A549 (cell line): ENCODE data around the gene ABCB4. TPM values are rescaled to one million over a fixed set of nuclear protein-coding genes. Genes with fewer than 3 reads are reported as not detected.

ENCODE experiments used
- ATAC-seq, 2 experiments: fragments of 200-7000 bp in 1 of 2; fragments of >200 bp in 1 of 2; cut with Nextera tagmentation in 1 of 2; cut with Tn5 transposase in 1 of 2; 3 replicates each; pipeline versions ENCODE4 v1.8.0 to v1.9.1; 2018 to 2020; ENCODE audit warnings: mild to moderate bottlenecking in 1 of 2, moderate library complexity in 1 of 2
- CTCF ChIA-PET: fragments of 300-600 bp; sonication (Branson Sonifier 250); formaldehyde crosslinking; extraction: SDS; loops from one replicate; lab custom pipeline; 2021; ENCODE audit warnings: antibody characterized with exemption, inconsistent platforms; lab: Yijun Ruan, JAX
- POLR2A ChIA-PET: fragments of 350-600 bp; formaldehyde crosslinking; extraction: SDS; loops from one replicate; lab custom pipeline; 2021; ENCODE audit warnings: antibody characterized with exemption, inconsistent platforms; lab: Yijun Ruan, JAX
- DNase-seq, 2 experiments: peaks; one replicate each; pipeline versions ENCODE4 v3.0.0 to v3.0.0-alpha.2; 2011 to 2016; ENCODE audit warnings: low read depth in 1 of 2, low spot score in 1 of 2
- FAIRE-seq: peaks from 2 replicates; lab custom pipeline; 2011; peaks lifted over from hg19 to GRCh38; lab: Jason Lieb, UNC
- H3K27ac ChIP-seq, 2 experiments: fragments of >200 bp; sonication (Bioruptor Twin); formaldehyde crosslinking; 3 replicates each; pipeline ENCODE4 v1.5.1; 2016 to 2017
- H3K4me1 ChIP-seq: fragments of >200 bp; sonication (Bioruptor Twin); formaldehyde crosslinking; 3 replicates; pipeline ENCODE4 v1.6.1; 2016
- H3K4me2 ChIP-seq: fragments of >200 bp; sonication (Bioruptor Twin); formaldehyde crosslinking; 3 replicates; pipeline ENCODE4 v1.6.1; 2016
- H3K4me3 ChIP-seq: fragments of >200 bp; sonication (Bioruptor Twin); formaldehyde crosslinking; 3 replicates; pipeline ENCODE4 v1.5.1; 2016
- H3K9me3 ChIP-seq: fragments of >200 bp; sonication (Bioruptor Twin); formaldehyde crosslinking; 3 replicates; pipeline ENCODE4 v1.6.1; 2016
- CBX2 ChIP-seq: fragments of 200-600 bp; sonication (generic); IDR thresholded peaks from 2 replicates; pipeline ENCODE4 v1.6.1; 2016; ENCODE audit warnings: low read depth, mild to moderate bottlenecking, borderline replicate concordance
- CHD2 ChIP-seq: fragments of 150-350 bp; IDR thresholded peaks from 2 replicates; pipeline ENCODE4 v1.6.1; 2014; ENCODE audit warnings: low read length; ENCODE audit not compliant: partially characterized antibody
- EHMT2 ChIP-seq: fragments of 200-600 bp; sonication (generic); IDR thresholded peaks from 2 replicates; pipeline ENCODE4 v1.6.1; 2016; ENCODE audit warnings: antibody characterized with exemption, low read depth, mild to moderate bottlenecking, moderate library complexity
- EP300 ChIP-seq, 2 experiments: fragments of >200 bp; sonication (Bioruptor Twin); formaldehyde crosslinking; IDR thresholded peaks; 2 replicates in 1 of 2; 3 replicates in 1 of 2; pipeline ENCODE4 v1.6.1; 2016 to 2017
- HOXB5 ChIP-seq: fragments of 250-450 bp; sonication (Bioruptor Pico); IDR thresholded peaks from 2 replicates; pipeline ENCODE4 v1.5.0; 2020; ENCODE audit warnings: mild to moderate bottlenecking, moderate library complexity
- JUNB ChIP-seq: fragments of >200 bp; sonication (Bioruptor Twin); formaldehyde crosslinking; IDR thresholded peaks from 2 replicates; pipeline ENCODE4 v1.6.1; 2016
- POLR2A ChIP-seq: IDR thresholded peaks from 2 replicates; pipeline ENCODE4 v1.6.1; 2012; ENCODE audit warnings: mild to moderate bottlenecking, low read length
- RCOR1 ChIP-seq: fragments of 150-350 bp; IDR thresholded peaks from 2 replicates; pipeline ENCODE4 v1.6.1; 2014; ENCODE audit warnings: antibody characterized with exemption, low read length, low read depth
- RFX5 ChIP-seq: fragments of 450-650 bp; IDR thresholded peaks from 2 replicates; pipeline ENCODE4 v1.7.1; 2014; ENCODE audit warnings: antibody characterized with exemption, mild to moderate bottlenecking, moderate library complexity
- SREBF2 ChIP-seq: fragments of 450-650 bp; IDR thresholded peaks from 2 replicates; pipeline ENCODE4 v1.6.1; 2014; ENCODE audit warnings: mild to moderate bottlenecking, moderate library complexity
- TP53 ChIP-seq: fragments of 250-450 bp; sonication (Bioruptor Pico); IDR thresholded peaks from 2 replicates; pipeline ENCODE4 v1.5.0; 2021; ENCODE audit warnings: mild to moderate bottlenecking, moderate library complexity
- ZNF302 ChIP-seq: fragments of 250-450 bp; sonication (Bioruptor Pico); IDR thresholded peaks from 2 replicates; pipeline ENCODE4 v1.9.0; 2021; ENCODE audit warnings: inconsistent platforms, mild to moderate bottlenecking, moderate library complexity
- whole genome bisulfite sequencing: methylation state at CpG from one replicate; pipeline ENCODE4 v1.1.6; 2017; ENCODE audit errors: missing lambda C conversion rate; 5-methylcytosine and 5-hydroxymethylcytosine counted together
- polyA plus RNA-seq, 4 experiments: library from polyadenylated mRNA; depleted of rRNA in 3 of 4; stranded (reverse); fragments of >200 nt; fragmentation: RNase III in 1 of 4; extraction: RNeasy Plus Mini Kit Qiagen cat#74134 plus additional on column Dnase treatment in 1 of 4; gene quantifications; 2 replicates in 3 of 4; 3 replicates in 1 of 4; pipeline ENCODE4 v1.2.3, GENCODE V29; 2011 to 2017
- TF ChIP-seq, protein P1 (sequence below): fragments of 150-350 bp; IDR thresholded peaks from 2 replicates; pipeline ENCODE4 v1.6.1; 2014; ENCODE audit warnings: low read depth, mild to moderate bottlenecking, low read length
- TF ChIP-seq, protein P2 (sequence below): fragments of 200-600 bp; sonication (generic); IDR thresholded peaks from 2 replicates; pipeline ENCODE4 v1.6.1; 2016; ENCODE audit warnings: antibody characterized with exemption, mild to moderate bottlenecking, moderate library complexity
- TF ChIP-seq, protein P3 (sequence below): IDR thresholded peaks from 2 replicates; pipeline ENCODE4 v1.6.1; 2012; ENCODE audit warnings: low read depth, borderline replicate concordance

ABCB4 gene
- polyA plus RNA-seq, 2 of the 4 experiments (the other 2 are of a cell fraction), result 0.12 TPM; not detected in 1

DNA sequence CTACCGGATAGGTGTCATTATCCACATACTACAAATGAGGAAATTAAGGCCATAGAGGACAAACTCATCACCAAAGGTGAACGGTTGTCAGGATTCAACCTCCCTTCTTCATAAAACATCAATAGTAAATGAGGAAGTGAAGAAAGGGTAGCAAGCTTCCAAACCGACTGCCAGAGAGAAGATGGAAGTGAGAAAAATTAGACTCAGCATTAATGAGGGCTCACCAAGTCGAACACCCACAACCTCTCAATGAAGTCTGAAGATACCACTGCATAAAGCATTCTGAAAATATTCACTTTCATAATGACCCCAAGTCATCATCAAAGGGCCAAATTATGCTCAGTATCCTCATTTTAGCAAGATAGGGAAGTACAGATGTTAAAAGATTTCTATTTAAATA is 29.6 kb downstream of the ABCB4 start (continued):
- TF ChIP-seq, protein P1, sequence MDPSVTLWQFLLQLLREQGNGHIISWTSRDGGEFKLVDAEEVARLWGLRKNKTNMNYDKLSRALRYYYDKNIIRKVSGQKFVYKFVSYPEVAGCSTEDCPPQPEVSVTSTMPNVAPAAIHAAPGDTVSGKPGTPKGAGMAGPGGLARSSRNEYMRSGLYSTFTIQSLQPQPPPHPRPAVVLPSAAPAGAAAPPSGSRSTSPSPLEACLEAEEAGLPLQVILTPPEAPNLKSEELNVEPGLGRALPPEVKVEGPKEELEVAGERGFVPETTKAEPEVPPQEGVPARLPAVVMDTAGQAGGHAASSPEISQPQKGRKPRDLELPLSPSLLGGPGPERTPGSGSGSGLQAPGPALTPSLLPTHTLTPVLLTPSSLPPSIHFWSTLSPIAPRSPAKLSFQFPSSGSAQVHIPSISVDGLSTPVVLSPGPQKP, result no peak
- no peak for TF ChIP-seq RCOR1
- no peak for TF ChIP-seq TP53 (CRISPR knock-in tag)
- no peak for TF ChIP-seq JUNB
- no peak for TF ChIP-seq EP300 (IDR thresholded peaks at IDR 0.05)
- TF ChIP-seq HOXB5, result no peak
- TF ChIP-seq, all 56 proteins: peak for 0

DNA sequence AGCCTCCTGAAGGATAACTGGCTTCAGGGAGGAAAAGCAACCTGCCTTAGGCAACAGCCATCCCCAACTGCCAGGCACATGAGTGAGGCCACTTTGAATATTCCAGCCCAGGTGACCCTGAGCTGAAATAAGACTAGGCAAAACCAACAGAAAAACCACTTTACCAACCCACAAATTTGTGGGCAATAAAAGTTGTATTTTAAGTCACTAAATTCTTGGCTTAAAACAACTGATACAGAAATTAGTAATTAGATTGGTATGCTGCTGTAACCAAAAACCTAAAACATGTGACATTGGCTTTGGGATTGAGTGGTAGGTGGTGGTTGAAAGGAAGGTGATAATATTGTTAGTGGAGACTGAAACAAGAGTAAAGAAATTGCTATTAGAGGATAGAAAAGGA is 39.9 kb downstream of the ABCB4 start:
- no peaks in the 10 kb centered on the region for H3K4me1 ChIP-seq
- DNase-seq, result no peak
- H3K4me2 ChIP-seq, result no peak overlapping the region
- H3K9me3 ChIP-seq, result no peaks in the 10 kb centered on the region
- TF ChIP-seq, protein P2, sequence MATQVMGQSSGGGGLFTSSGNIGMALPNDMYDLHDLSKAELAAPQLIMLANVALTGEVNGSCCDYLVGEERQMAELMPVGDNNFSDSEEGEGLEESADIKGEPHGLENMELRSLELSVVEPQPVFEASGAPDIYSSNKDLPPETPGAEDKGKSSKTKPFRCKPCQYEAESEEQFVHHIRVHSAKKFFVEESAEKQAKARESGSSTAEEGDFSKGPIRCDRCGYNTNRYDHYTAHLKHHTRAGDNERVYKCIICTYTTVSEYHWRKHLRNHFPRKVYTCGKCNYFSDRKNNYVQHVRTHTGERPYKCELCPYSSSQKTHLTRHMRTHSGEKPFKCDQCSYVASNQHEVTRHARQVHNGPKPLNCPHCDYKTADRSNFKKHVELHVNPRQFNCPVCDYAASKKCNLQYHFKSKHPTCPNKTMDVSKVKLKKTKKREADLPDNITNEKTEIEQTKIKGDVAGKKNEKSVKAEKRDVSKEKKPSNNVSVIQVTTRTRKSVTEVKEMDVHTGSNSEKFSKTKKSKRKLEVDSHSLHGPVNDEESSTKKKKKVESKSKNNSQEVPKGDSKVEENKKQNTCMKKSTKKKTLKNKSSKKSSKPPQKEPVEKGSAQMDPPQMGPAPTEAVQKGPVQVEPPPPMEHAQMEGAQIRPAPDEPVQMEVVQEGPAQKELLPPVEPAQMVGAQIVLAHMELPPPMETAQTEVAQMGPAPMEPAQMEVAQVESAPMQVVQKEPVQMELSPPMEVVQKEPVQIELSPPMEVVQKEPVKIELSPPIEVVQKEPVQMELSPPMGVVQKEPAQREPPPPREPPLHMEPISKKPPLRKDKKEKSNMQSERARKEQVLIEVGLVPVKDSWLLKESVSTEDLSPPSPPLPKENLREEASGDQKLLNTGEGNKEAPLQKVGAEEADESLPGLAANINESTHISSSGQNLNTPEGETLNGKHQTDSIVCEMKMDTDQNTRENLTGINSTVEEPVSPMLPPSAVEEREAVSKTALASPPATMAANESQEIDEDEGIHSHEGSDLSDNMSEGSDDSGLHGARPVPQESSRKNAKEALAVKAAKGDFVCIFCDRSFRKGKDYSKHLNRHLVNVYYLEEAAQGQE, result no peak
- TF ChIP-seq SREBF2 (no peak), CHD2 (no peak), EHMT2 (no peak), POLR2A (no peak)
- H3K4me3 ChIP-seq, result no peak overlapping the region
- CTCF ChIA-PET, result interaction anchor here (0.8 kb wide), 1 partner anchor 19 kb away, joined by 4 read pairs; no protein-coding TSS in a partner anchor
- no peak for ATAC-seq
- no peak for FAIRE-seq
- H3K27ac ChIP-seq, result no peak overlapping the region
- POLR2A ChIA-PET, result no interaction called here

DNA sequence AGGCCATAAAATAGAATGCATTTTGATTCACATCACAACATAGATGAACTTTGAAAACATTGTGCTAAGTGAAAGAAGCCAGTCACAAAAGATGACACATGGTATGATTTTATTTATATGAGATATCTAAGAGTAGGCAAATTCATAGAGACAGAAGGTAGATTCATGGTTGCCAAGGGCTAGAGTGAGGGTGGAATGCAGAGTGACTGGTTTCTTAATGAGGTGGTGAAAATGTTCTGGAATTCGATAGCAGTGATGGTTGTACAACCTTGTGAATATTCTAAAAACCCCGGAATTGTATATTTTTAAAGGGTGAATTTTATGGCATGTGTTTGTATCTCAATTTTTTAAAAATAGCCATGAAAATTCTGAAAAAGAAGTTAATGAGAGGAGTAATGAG is 42.9 kb downstream of the ABCB4 start:
- no peak for ATAC-seq
- POLR2A ChIA-PET, result no interaction called here
- TF ChIP-seq CBX2 (no peak), RFX5 (no peak)
- TF ChIP-seq, all 56 proteins: peak for 0
- DNase-seq (no peak), FAIRE-seq (no peak)
- WGBS, result 3% methylated on average over 2 of the region's 2 CpGs
- Histone ChIP-seq H3K4me2 (no peak overlapping the region), H3K9me3 (no peaks in the 10 kb centered on the region), H3K27ac (no peak overlapping the region), H3K4me3 (no peak overlapping the region), H3K4me1 (no peaks in the 10 kb centered on the region)
- CTCF ChIA-PET, result no interaction called here

DNA sequence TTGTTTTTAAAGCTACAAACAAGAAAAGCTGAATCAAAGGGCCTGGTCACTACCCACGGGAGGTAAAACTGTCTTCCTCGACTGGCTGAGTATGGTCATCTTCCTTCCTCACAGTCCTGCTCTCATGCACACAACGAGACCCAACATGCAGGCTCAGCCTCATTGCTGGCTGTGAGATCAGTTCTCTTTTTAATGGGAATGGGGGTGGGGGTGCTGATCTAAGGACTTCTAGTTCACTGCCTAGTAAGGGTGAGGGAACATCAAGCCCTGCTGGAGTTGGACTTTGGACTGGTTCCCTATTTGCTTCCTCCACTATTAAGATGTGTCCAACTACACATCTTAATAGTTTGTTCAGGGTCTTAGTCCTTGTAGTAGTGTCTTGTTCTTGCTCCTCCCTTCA is 48.2 kb downstream of the ABCB4 start:
- ATAC-seq (no peak), FAIRE-seq (no peak)
- WGBS, result 28% methylated on average over 3 of the region's 3 CpGs

More for the DNA sequence above, 48.2 kb downstream of the ABCB4 start:
- no peak overlapping the region for H3K4me2 ChIP-seq
- H3K4me1 ChIP-seq, result no peaks in the 10 kb centered on the region
- no peak overlapping the region for H3K27ac ChIP-seq
- DNase-seq, result no peak
- POLR2A ChIA-PET, result no interaction called here
- CTCF ChIA-PET, result interaction anchor here (1.2 to 1.3 kb wide), 2 partner anchors 10 to 11 kb away, joined by 3 to 7 read pairs; no protein-coding TSS in a partner anchor
- TF ChIP-seq ZNF302 (CRISPR knock-in tag) (no peak), TP53 (CRISPR knock-in tag) (no peak)
- TF ChIP-seq, protein P3, sequence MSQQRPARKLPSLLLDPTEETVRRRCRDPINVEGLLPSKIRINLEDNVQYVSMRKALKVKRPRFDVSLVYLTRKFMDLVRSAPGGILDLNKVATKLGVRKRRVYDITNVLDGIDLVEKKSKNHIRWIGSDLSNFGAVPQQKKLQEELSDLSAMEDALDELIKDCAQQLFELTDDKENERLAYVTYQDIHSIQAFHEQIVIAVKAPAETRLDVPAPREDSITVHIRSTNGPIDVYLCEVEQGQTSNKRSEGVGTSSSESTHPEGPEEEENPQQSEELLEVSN, result no peak
- H3K4me3 ChIP-seq, result no peak overlapping the region
- H3K9me3 ChIP-seq, result no peaks in the 10 kb centered on the region
